A673 (cell line): ENCODE measurements around the gene SH3PXD2B. TPM values are rescaled to one million over a fixed set of nuclear protein-coding genes. Genes with fewer than 3 reads are reported as not detected.

Experiments
- BruUV-seq: library from RNA; stranded (reverse); fragments of 400-500 nt; replicated peaks from 2 replicates; lab custom pipeline; 2021; lab: Mats Ljungman, UMichigan
- CTCF ChIA-PET: fragments of 300-600 bp; sonication (Branson Sonifier 250); formaldehyde crosslinking; loops from one replicate; lab custom pipeline; 2022; ENCODE audit warnings: antibody characterized with exemption; lab: Charles Lee
- POLR2A ChIA-PET: fragments of 300-600 bp; sonication (Branson Sonifier 250); formaldehyde crosslinking; loops from one replicate; lab custom pipeline; 2022; ENCODE audit warnings: antibody characterized with exemption; ENCODE audit not compliant: low non-redundant PET; lab: Charles Lee
- DNase-seq: peaks from one replicate; pipeline ENCODE4 v3.0.0-alpha.2; 2015; ENCODE audit warnings: low spot score
- H3K27ac ChIP-seq: fragments of 200-600 bp; sonication (generic); 2 replicates; pipeline ENCODE4 v1.5.1; 2016; ENCODE audit warnings: mixed run types, low read depth, mild to moderate bottlenecking, mixed read lengths, antibody characterized with exemption, low read length; ENCODE audit not compliant: poor library complexity, severe bottlenecking
- H3K27me3 ChIP-seq: fragments of 200-600 bp; sonication (generic); replicated peaks from 2 replicates; pipeline ENCODE4 v1.6.1; 2017; ENCODE audit warnings: mixed run types, low read depth, mild to moderate bottlenecking, mixed read lengths, antibody characterized with exemption, low read length; ENCODE audit not compliant: insufficient read depth, poor library complexity
- H3K36me3 ChIP-seq: fragments of 200-600 bp; sonication (generic); 2 replicates; pipeline ENCODE4 v1.6.1; 2016; ENCODE audit warnings: mixed run types, mild to moderate bottlenecking, mixed read lengths, antibody characterized with exemption, low read length; ENCODE audit not compliant: insufficient read depth, poor library complexity, severe bottlenecking
- H3K4me1 ChIP-seq: fragments of 200-600 bp; sonication (generic); 2 replicates; pipeline ENCODE4 v1.6.1; 2017; ENCODE audit warnings: mixed run types, mild to moderate bottlenecking, mixed read lengths, antibody characterized with exemption, low read length; ENCODE audit not compliant: insufficient read depth, poor library complexity, severe bottlenecking
- H3K4me3 ChIP-seq: fragments of 200-600 bp; sonication (generic); 2 replicates; pipeline ENCODE4 v1.5.1; 2016; ENCODE audit warnings: low read depth, mixed run types, mild to moderate bottlenecking, mixed read lengths, low read length; ENCODE audit not compliant: poor library complexity, severe bottlenecking
- H3K9me3 ChIP-seq: fragments of 200-600 bp; sonication (generic); 2 replicates; pipeline ENCODE4 v1.6.1; 2016; ENCODE audit warnings: mixed run types, low read depth, mild to moderate bottlenecking, mixed read lengths, antibody characterized with exemption, low read length; ENCODE audit not compliant: poor library complexity, severe bottlenecking
- EZH2 ChIP-seq: fragments of 200-600 bp; sonication (generic); IDR thresholded peaks from 2 replicates; pipeline ENCODE4 v1.6.1; 2017; ENCODE audit warnings: borderline replicate concordance, low read depth, mild to moderate bottlenecking, mixed read lengths, antibody characterized with exemption, low read length; ENCODE audit not compliant: poor library complexity, severe bottlenecking
- intact Hi-C: fragments of 100-400 bp; cut with micrococcal nuclease; formaldehyde crosslinking; loops from one replicate; pipeline ENCODE4 v1.10.0; 2022; ENCODE audit not compliant: unreplicated experiment
- total RNA-seq: library from RNA; stranded (reverse); gene quantifications from 2 replicates; pipeline ENCODE4 v1.2.3, GENCODE V29; 2021
- TF ChIP-seq, protein P1 (sequence below): fragments of 300-800, 200-600 bp; sonication (generic); conservative IDR thresholded peaks from 2 replicates; pipeline ENCODE4 v1.5.1; 2017; ENCODE audit warnings: low read depth, mild to moderate bottlenecking, antibody characterized with exemption, low read length, moderate library complexity, mixed read lengths

Gene SH3PXD2B
- total RNA-seq, 1 experiment from 2014 or later = 28.1 TPM

- BruUV-seq = no TSS peak
- intact Hi-C loops = no loop called here
- no peak for DNase-seq
- Histone ChIP-seq H3K4me3 (no peak overlapping the region), H3K27me3 (no peaks in the 10 kb centered on the region), H3K4me1 (no peaks in the 10 kb centered on the region), H3K9me3 (no peaks in the 10 kb centered on the region), H3K36me3 (no peaks in the 10 kb centered on the region), H3K27ac (no peak overlapping the region)
- CTCF ChIA-PET = no interaction called here
- TF ChIP-seq, protein P1, sequence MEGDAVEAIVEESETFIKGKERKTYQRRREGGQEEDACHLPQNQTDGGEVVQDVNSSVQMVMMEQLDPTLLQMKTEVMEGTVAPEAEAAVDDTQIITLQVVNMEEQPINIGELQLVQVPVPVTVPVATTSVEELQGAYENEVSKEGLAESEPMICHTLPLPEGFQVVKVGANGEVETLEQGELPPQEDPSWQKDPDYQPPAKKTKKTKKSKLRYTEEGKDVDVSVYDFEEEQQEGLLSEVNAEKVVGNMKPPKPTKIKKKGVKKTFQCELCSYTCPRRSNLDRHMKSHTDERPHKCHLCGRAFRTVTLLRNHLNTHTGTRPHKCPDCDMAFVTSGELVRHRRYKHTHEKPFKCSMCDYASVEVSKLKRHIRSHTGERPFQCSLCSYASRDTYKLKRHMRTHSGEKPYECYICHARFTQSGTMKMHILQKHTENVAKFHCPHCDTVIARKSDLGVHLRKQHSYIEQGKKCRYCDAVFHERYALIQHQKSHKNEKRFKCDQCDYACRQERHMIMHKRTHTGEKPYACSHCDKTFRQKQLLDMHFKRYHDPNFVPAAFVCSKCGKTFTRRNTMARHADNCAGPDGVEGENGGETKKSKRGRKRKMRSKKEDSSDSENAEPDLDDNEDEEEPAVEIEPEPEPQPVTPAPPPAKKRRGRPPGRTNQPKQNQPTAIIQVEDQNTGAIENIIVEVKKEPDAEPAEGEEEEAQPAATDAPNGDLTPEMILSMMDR = no peak
- TF ChIP-seq EZH2 = no peak
- POLR2A ChIA-PET = no interaction called here
Measured at GRCh38 chr5:172501708-172502320, 47.5 kb upstream of the SH3PXD2B start.

- POLR2A ChIA-PET = interaction anchor here (0.6 kb wide), 1 partner anchor 12 kb away, joined by 3 read pairs; no protein-coding TSS in a partner anchor
- Histone ChIP-seq H3K4me3 (no peak overlapping the region), H3K27me3 (no peaks in the 10 kb centered on the region), H3K4me1 (no peaks in the 10 kb centered on the region), H3K9me3 (no peaks in the 10 kb centered on the region), H3K36me3 (no peaks in the 10 kb centered on the region), H3K27ac (no peak overlapping the region)
- no TSS peak for BruUV-seq
- TF ChIP-seq EZH2 = no peak
- TF ChIP-seq, protein P1 = no peak
- no peak for DNase-seq
- CTCF ChIA-PET = no interaction called here
- intact Hi-C loops = no loop called here
Measured at GRCh38 chr5:172499287-172499686, 45.0 kb upstream of the SH3PXD2B start.

DNA sequence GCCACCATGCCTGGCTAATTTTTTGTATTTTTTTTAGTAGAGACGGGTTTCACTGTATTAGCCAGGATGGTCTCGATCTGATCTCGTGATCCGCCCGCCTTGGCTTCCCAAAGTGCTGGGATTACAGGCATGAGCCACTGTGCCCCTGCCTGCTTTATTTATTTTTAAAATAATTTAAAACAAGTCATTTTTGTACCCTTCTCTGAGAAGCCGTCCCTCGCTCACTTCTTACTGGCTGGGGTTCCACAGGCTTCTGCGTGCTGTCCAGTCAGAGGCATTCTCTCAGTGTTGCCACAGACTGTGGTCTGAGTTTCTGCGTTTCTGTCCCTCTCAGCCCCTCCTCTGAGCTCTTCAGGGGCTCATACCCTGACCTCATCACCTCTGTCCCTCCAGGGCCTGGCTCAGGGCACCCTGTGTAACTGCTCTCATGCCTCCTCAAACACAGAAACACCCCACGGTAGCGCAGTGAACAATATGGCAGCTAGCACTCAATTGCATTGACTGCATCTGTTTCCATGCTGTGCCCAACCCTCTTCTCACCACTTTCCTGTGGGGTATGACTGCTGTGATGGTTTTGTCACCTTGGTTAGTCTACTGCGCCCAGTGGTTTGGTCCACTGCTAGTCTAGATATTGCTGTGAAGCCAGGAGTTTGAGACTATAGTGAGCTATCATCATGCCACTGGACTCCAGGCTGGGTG is 44.3 kb upstream of the SH3PXD2B start:
- ChIA-PET CTCF (no interaction called here), POLR2A (no interaction called here)
- Histone ChIP-seq H3K27me3 (no peaks in the 10 kb centered on the region), H3K27ac (no peak overlapping the region), H3K9me3 (no peaks in the 10 kb centered on the region), H3K36me3 (no peaks in the 10 kb centered on the region), H3K4me3 (no peak overlapping the region), H3K4me1 (no peaks in the 10 kb centered on the region)
- no peak for TF ChIP-seq EZH2
- TF ChIP-seq, protein P1 = no peak
- BruUV-seq = no TSS peak
- intact Hi-C loops = no loop called here
- DNase-seq = no peak
